ENCODE results near the gene HOXA5.

HOXA5 gene

GRCh38 chr7:27160145-27160545 is 16.7 kb upstream of the HOXA5 start:
- H3K9me2 ChIP-seq (replicated peaks; ENCODE audit: insufficient read depth, low read length), result no peaks in the 10 kb centered on the region
- peak overlapping the region; percentile 64 for H3K4me3 ChIP-seq (ENCODE audit: low read length)
- DNase-seq, result no peak
- no peak for TF ChIP-seq CTCF (IDR thresholded peaks at IDR 0.05; ENCODE audit: low read length)
- TF ChIP-seq EZH2phosphoT487 (IDR thresholded peaks at IDR 0.05; ENCODE audit: low read length), result 0 out of 2 replicates have a peak, but pooled peaks have one; percentile 58
- TF ChIP-seq EZH2 (optimal IDR thresholded peaks at IDR 0.05; ENCODE audit: low read depth, low read length), result no peak
- no peak overlapping the region for H3K27ac ChIP-seq (ENCODE audit: low read length)
- H3K4me2 ChIP-seq (ENCODE audit: low read depth, low read length), result peak overlapping the region; percentile 96
- H3K9ac ChIP-seq (ENCODE audit: low read length), result peak overlapping the region; percentile 6; the same call in 1 of the 2 replicates
- H3K27me3 ChIP-seq (replicated peaks; ENCODE audit: insufficient read depth, low read length), result peaks cover 91% of the 10 kb centered on the region
- no peaks in the 10 kb centered on the region for H3K79me2 ChIP-seq (ENCODE audit: low read length)
- H3K4me1 ChIP-seq (ENCODE audit: low read length), result 0 out of 2 replicates have a peak, but pooled peaks cover 4% of the 10 kb centered on the region
- no peaks in the 10 kb centered on the region for H3K9me3 ChIP-seq (replicated peaks; ENCODE audit: insufficient read depth, low read length)
- peak overlapping the region; percentile 91 for H2AFZ ChIP-seq (ENCODE audit: low read length)
- H3F3A ChIP-seq (ENCODE audit: insufficient read depth, low read length), result no peaks in the 10 kb centered on the region
- H4K20me1 ChIP-seq (ENCODE audit: insufficient read depth, low read length), result no peaks in the 10 kb centered on the region
- H3K36me3 ChIP-seq (replicated peaks; ENCODE audit: insufficient read depth, low read length), result no peaks in the 10 kb centered on the region

- Histone ChIP-seq H3K79me2 (ENCODE audit: low read length) (no peaks in the 10 kb centered on the region), H4K20me1 (ENCODE audit: insufficient read depth, low read length) (no peaks in the 10 kb centered on the region), H2AFZ (ENCODE audit: low read length) (no peak overlapping the region), H3K36me3 (replicated peaks; ENCODE audit: insufficient read depth, low read length) (no peaks in the 10 kb centered on the region), H3K9ac (ENCODE audit: low read length) (no peak overlapping the region), H3K9me2 (replicated peaks; ENCODE audit: insufficient read depth, low read length) (no peaks in the 10 kb centered on the region), H3K4me3 (ENCODE audit: low read length) (peak overlapping the region; percentile 64; the same call in 1 of the 2 replicates), H3F3A (ENCODE audit: insufficient read depth, low read length) (no peaks in the 10 kb centered on the region), H3K4me1 (ENCODE audit: low read length) (peaks cover 4% of the 10 kb centered on the region; the same call in 1 of the 2 replicates), H3K4me2 (ENCODE audit: low read depth, low read length) (peak overlapping the region; percentile 96; the same call in 1 of the 2 replicates), H3K27me3 (replicated peaks; ENCODE audit: insufficient read depth, low read length) (peaks cover 91% of the 10 kb centered on the region), H3K27ac (ENCODE audit: low read length) (no peak overlapping the region), H3K9me3 (replicated peaks; ENCODE audit: insufficient read depth, low read length) (no peaks in the 10 kb centered on the region)
- DNase-seq, result no peak
- no peak for TF ChIP-seq CTCF (IDR thresholded peaks at IDR 0.05; ENCODE audit: low read length)
- no peak for TF ChIP-seq EZH2phosphoT487 (IDR thresholded peaks at IDR 0.05; ENCODE audit: low read length)
- no peak for TF ChIP-seq EZH2 (optimal IDR thresholded peaks at IDR 0.05; ENCODE audit: low read depth, low read length)
Measured at GRCh38 chr7:27159266-27160144, 16.0 kb upstream of the HOXA5 start.

- H3K79me2 ChIP-seq (ENCODE audit: low read length), result no peaks in the 10 kb centered on the region
- H3F3A ChIP-seq (ENCODE audit: insufficient read depth, low read length), result no peaks in the 10 kb centered on the region
- H3K9me2 ChIP-seq (replicated peaks; ENCODE audit: insufficient read depth, low read length), result no peaks in the 10 kb centered on the region
- H2AFZ ChIP-seq (ENCODE audit: low read length), result no peak overlapping the region
- H3K9ac ChIP-seq (ENCODE audit: low read length), result no peak overlapping the region
- no peak overlapping the region for H3K27ac ChIP-seq (ENCODE audit: low read length)
- DNase-seq, result no peak
- H3K4me2 ChIP-seq (ENCODE audit: low read depth, low read length), result no peak overlapping the region
- peaks cover 4% of the 10 kb centered on the region; the same call in 1 of the 2 replicates for H3K4me1 ChIP-seq (ENCODE audit: low read length)
- no peaks in the 10 kb centered on the region for H3K9me3 ChIP-seq (replicated peaks; ENCODE audit: insufficient read depth, low read length)
- H3K36me3 ChIP-seq (replicated peaks; ENCODE audit: insufficient read depth, low read length), result no peaks in the 10 kb centered on the region
- H3K4me3 ChIP-seq (ENCODE audit: low read length), result no peak overlapping the region
- peaks cover 91% of the 10 kb centered on the region for H3K27me3 ChIP-seq (replicated peaks; ENCODE audit: insufficient read depth, low read length)
- no peaks in the 10 kb centered on the region for H4K20me1 ChIP-seq (ENCODE audit: insufficient read depth, low read length)
- TF ChIP-seq EZH2phosphoT487 (IDR thresholded peaks at IDR 0.05; ENCODE audit: low read length), result no peak
- no peak for TF ChIP-seq EZH2 (optimal IDR thresholded peaks at IDR 0.05; ENCODE audit: low read depth, low read length)
- no peak for TF ChIP-seq CTCF (IDR thresholded peaks at IDR 0.05; ENCODE audit: low read length)
Measured at GRCh38 chr7:27158436-27159265, 15.2 kb upstream of the HOXA5 start.

Measured in MM.1S (cell line).